ENCODE results near the gene HAPLN2. TPM values are rescaled to one million over a fixed set of nuclear protein-coding genes. Genes with fewer than 3 reads are reported as not detected.
A peak's percentile ranks its signal among the peaks of the same experiment; 100 is the strongest.

Gene HAPLN2
- total and polyA plus RNA-seq, 2 experiments from 2014 or later, result 8.5 to 19.0 TPM

- Histone ChIP-seq H3K9me3 (ENCODE audit: low read depth) (no peaks in the 10 kb centered on the region), H3K27me3 (no peaks in the 10 kb centered on the region), H3K36me3 (peaks cover 6% of the 10 kb centered on the region), H3K4me1 (ENCODE audit: low read depth) (no peaks in the 10 kb centered on the region), H3K4me3 (no peak overlapping the region), H3K27ac (no peak overlapping the region)
- no peak for DNase-seq (ENCODE audit: low read depth in 1 of 2, low spot score in 1 of 2)
- TF ChIP-seq CTCF (IDR thresholded peaks at IDR 0.05; ENCODE audit: low read depth, low read length), result no peak
These were observed 20.3 kb upstream of the HAPLN2 start for GRCh38 chr1:156598731-156599432.

GRCh38 chr1:156599811-156600210, 19.4 kb upstream of the HAPLN2 start:
- Histone ChIP-seq H3K27ac (no peak overlapping the region), H3K4me3 (no peak overlapping the region), H3K9me3 (ENCODE audit: low read depth) (no peaks in the 10 kb centered on the region), H3K4me1 (ENCODE audit: low read depth) (no peaks in the 10 kb centered on the region), H3K27me3 (no peaks in the 10 kb centered on the region), H3K36me3 (no peaks in the 10 kb centered on the region)
- TF ChIP-seq CTCF (IDR thresholded peaks at IDR 0.05; ENCODE audit: low read depth, low read length), result no peak
- DNase-seq (ENCODE audit: low read depth in 1 of 2, low spot score in 1 of 2), result no peak

DNA sequence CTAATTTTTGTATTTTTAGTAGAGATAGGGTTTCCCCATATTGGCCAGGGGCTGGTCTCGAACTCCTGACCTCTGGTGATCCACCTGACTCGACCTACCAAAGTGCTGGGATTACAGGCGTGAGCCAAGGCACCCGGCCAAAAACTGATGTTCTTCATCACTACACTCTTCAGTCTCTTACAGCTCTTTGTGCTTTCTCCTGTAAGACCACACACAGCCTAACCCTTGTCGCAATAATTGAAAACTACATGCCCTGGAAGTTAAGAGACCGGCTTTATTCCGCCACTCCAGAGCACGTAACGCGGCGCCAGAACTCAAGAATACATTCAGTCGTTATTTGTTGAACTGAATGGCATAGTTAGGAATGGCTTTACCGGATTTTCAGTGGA, 18.5 kb upstream of the HAPLN2 start:
- Histone ChIP-seq H3K27ac (peak overlapping the region; percentile 72), H3K4me3 (peak overlapping the region; percentile 42), H3K27me3 (no peaks in the 10 kb centered on the region), H3K9me3 (ENCODE audit: low read depth) (no peaks in the 10 kb centered on the region), H3K4me1 (ENCODE audit: low read depth) (no peaks in the 10 kb centered on the region), H3K36me3 (no peaks in the 10 kb centered on the region)
- no peak for TF ChIP-seq CTCF (IDR thresholded peaks at IDR 0.05; ENCODE audit: low read depth, low read length)
- peak in 1 of 2 donors; percentile 35 for DNase-seq (ENCODE audit: low read depth in 1 of 2, low spot score in 1 of 2)

DNA sequence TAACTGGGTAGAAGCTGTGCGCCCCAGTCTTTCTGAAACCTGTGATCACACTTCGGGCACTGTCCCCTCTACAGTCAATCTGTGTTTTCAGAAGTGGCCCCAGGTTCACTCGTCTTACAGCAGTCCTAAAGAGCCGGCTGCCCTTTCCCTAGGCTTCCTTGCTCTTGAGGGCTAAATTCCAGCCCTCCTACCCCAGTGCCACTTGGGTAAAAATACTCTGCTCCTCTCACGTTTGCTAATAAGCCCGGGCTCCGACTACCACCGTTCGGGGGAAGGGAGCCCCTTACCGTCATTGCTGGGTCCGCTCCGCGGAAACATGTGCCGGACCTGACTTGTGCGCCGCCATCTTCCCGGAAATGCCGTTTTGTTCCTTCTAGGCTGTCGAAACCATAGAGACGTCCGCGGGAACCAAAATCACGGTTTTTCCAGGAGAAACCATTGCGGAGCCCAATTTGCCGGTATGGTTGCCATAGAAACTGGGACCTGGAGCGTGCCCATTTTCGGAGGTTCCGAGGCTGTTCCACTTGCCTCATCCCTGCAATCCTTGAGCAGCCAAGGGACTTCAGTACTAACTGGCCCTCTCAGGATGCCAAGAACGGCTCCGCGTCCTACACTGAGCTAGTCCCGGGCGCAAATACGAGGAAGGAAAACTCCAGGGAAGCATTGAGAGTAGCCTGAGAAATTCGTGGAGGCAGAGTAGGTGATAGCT, 17.9 kb upstream of the HAPLN2 start, which contains the start of gene GPATCH4:
Gene GPATCH4 (minus strand): TSS at position 358 of the 709 bp plus-strand sequence.
- TF ChIP-seq CTCF (IDR thresholded peaks at IDR 0.05; ENCODE audit: low read depth, low read length), result no peak
- H3K4me1 ChIP-seq (ENCODE audit: low read depth), result no peaks in the 10 kb centered on the region
- peak within 1 kb of the TSS; percentile 42 for H3K4me3 ChIP-seq
- DNase-seq (ENCODE audit: low read depth in 1 of 2, low spot score in 1 of 2), result peak; percentile 83 to 96
- no peaks in the 10 kb centered on the region for H3K9me3 ChIP-seq (ENCODE audit: low read depth)
- H3K27ac ChIP-seq, result peak within 1 kb of the TSS; percentile 72
- H3K36me3 ChIP-seq, result no peaks in the 10 kb centered on the region
- no peaks in the 10 kb centered on the region for H3K27me3 ChIP-seq

DNA sequence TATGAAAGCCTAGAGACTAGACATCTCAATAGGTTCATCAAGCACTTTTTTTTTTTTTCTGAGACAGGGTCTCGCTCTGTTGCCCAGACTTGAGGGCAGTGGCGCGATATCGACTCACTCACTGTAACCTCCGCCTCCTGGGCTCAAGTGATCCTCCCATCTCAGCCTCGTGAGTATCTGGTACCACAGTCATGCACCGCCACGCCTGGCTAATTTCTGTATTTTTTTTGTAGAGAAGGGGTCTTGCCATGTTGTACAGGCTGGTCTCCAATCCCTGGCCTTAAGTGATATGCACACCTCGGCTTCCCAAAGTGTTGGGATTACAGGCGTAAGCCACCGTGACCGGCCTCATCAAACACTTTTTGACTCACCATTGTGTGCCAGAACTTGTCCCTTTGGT, 17.3 kb upstream of the HAPLN2 start:
- Histone ChIP-seq H3K9me3 (ENCODE audit: low read depth) (no peaks in the 10 kb centered on the region), H3K36me3 (no peaks in the 10 kb centered on the region), H3K4me1 (ENCODE audit: low read depth) (no peaks in the 10 kb centered on the region), H3K27me3 (no peaks in the 10 kb centered on the region), H3K4me3 (peak overlapping the region; percentile 42), H3K27ac (peak overlapping the region; percentile 72)
- DNase-seq (ENCODE audit: low read depth in 1 of 2, low spot score in 1 of 2), result no peak
- no peak for TF ChIP-seq CTCF (IDR thresholded peaks at IDR 0.05; ENCODE audit: low read depth, low read length)
